Smooth muscle cell (in vitro differentiated cells): ENCODE results near the gene GPR37L1. TPM values are rescaled to one million over a fixed set of nuclear protein-coding genes. Genes with fewer than 3 reads are reported as not detected.

ENCODE experiments used
- DNase-seq: peaks from one replicate; lab custom pipeline; 2025; ENCODE audit not compliant: unreplicated experiment; lab: John Stamatoyannopoulos, UW
- H2AFZ ChIP-seq: fragments of 200-600 bp; sonication (generic); 2 replicates; pipeline ENCODE4 v1.6.0; 2016; ENCODE audit warnings: antibody characterized with exemption, low read depth, mild to moderate bottlenecking
- H3F3A ChIP-seq: fragments of 200-600 bp; sonication (generic); 2 replicates; pipeline ENCODE4 v1.6.0; 2017; ENCODE audit warnings: antibody characterized with exemption, low read depth
- H3K27ac ChIP-seq: fragments of 200-600 bp; sonication (generic); 2 replicates; pipeline ENCODE4 v1.5.1; 2016; ENCODE audit warnings: low read depth, mild to moderate bottlenecking
- H3K27me3 ChIP-seq: fragments of 200-600 bp; sonication (generic); 2 replicates; pipeline ENCODE4 v1.6.1; 2016; ENCODE audit warnings: low read depth, mild to moderate bottlenecking
- H3K36me3 ChIP-seq: fragments of 200-600 bp; sonication (generic); 2 replicates; pipeline ENCODE4 v1.5.1; 2016; ENCODE audit warnings: low read depth
- H3K4me1 ChIP-seq: fragments of 200-600 bp; sonication (generic); 2 replicates; pipeline ENCODE4 v1.5.1; 2016; ENCODE audit warnings: low read depth
- H3K4me2 ChIP-seq: fragments of 200-600 bp; sonication (generic); 2 replicates; pipeline ENCODE4 v1.6.0; 2016; ENCODE audit warnings: mild to moderate bottlenecking
- H3K4me3 ChIP-seq: fragments of 200-600 bp; sonication (generic); 2 replicates; pipeline ENCODE4 v1.5.1; 2016; ENCODE audit warnings: mild to moderate bottlenecking
- H3K79me2 ChIP-seq: fragments of 200-600 bp; sonication (generic); 2 replicates; pipeline ENCODE4 v1.6.0; 2016; ENCODE audit warnings: low read depth, mild to moderate bottlenecking
- H3K9ac ChIP-seq: fragments of 200-600 bp; sonication (generic); 2 replicates; pipeline ENCODE4 v1.6.0; 2016; ENCODE audit warnings: low read depth
- H3K9me3 ChIP-seq: fragments of 200-600 bp; sonication (generic); replicated peaks from 2 replicates; pipeline ENCODE4 v1.5.1; 2016; ENCODE audit warnings: low read depth
- H4K20me1 ChIP-seq: fragments of 200-600 bp; sonication (generic); 2 replicates; pipeline ENCODE4 v1.6.0; 2016; ENCODE audit warnings: low read depth
- CTCF ChIP-seq: fragments of 200-600 bp; sonication (generic); IDR thresholded peaks from 2 replicates; pipeline ENCODE4 v1.5.1; 2017; ENCODE audit warnings: borderline replicate concordance, mild to moderate bottlenecking, antibody characterized with exemption; ENCODE audit not compliant: insufficient read depth, poor library complexity, severe bottlenecking
- WGBS: methylation state at CpG from one replicate; pipeline ENCODE4 v1.1.7; 2016; ENCODE audit warnings: low lambda C conversion rate; 5-methylcytosine and 5-hydroxymethylcytosine counted together
- polyA plus RNA-seq: library from polyadenylated mRNA; unstranded; fragments of >200 nt; fragmentation: Nextera tagmentation; extraction: Ambion mirVana; gene quantifications from 2 replicates; pipeline ENCODE4 v1.2.1, GENCODE V29; 2016
- total RNA-seq: library from RNA; depleted of rRNA; stranded (reverse); fragments of >200 nt; gene quantifications from 2 replicates; pipeline ENCODE4 v1.2.3, GENCODE V29; 2014

GPR37L1 gene
- total and polyA plus RNA-seq, 2 experiments from 2014 or later, result not detected

GRCh38 chr1:202133496-202133895 lies 10.8 kb downstream of the GPR37L1 start:
- Histone ChIP-seq H3K9ac (no peak overlapping the region), H3K9me3 (no peaks in the 10 kb centered on the region), H3K79me2 (peaks cover 3% of the 10 kb centered on the region), H3F3A (peaks cover 4% of the 10 kb centered on the region), H3K4me2 (no peak overlapping the region), H3K27me3 (no peaks in the 10 kb centered on the region), H4K20me1 (peaks cover 45% of the 10 kb centered on the region), H3K4me3 (no peak overlapping the region), H3K4me1 (no peaks in the 10 kb centered on the region), H2AFZ (no peak overlapping the region), H3K27ac (no peak overlapping the region), H3K36me3 (no peaks in the 10 kb centered on the region)
- no peak for TF ChIP-seq CTCF
- 90% methylated on average over 8 of the region's 8 CpGs for whole genome bisulfite sequencing
- no peak for DNase-seq

GRCh38 chr1:202133989-202134388 lies 11.3 kb downstream of the GPR37L1 start:
- H3K27me3 ChIP-seq, result no peaks in the 10 kb centered on the region
- no peak overlapping the region for H3K9ac ChIP-seq
- H3K4me3 ChIP-seq, result no peak overlapping the region
- H3K79me2 ChIP-seq, result peaks cover 8% of the 10 kb centered on the region
- H4K20me1 ChIP-seq, result peaks cover 50% of the 10 kb centered on the region
- H3F3A ChIP-seq, result peaks cover 4% of the 10 kb centered on the region
- H3K4me1 ChIP-seq, result no peaks in the 10 kb centered on the region
- H3K4me2 ChIP-seq, result no peak overlapping the region
- 97% methylated on average over 5 of the region's 5 CpGs for WGBS
- no peaks in the 10 kb centered on the region for H3K9me3 ChIP-seq
- no peak for DNase-seq
- TF ChIP-seq CTCF, result no peak
- H3K36me3 ChIP-seq, result no peaks in the 10 kb centered on the region
- no peak overlapping the region for H2AFZ ChIP-seq
- no peak overlapping the region for H3K27ac ChIP-seq

GRCh38 chr1:202134645-202135172 lies 12.0 kb downstream of the GPR37L1 start:
- Histone ChIP-seq H4K20me1 (peaks cover 57% of the 10 kb centered on the region), H3K36me3 (no peaks in the 10 kb centered on the region), H3K4me2 (no peak overlapping the region), H3K27ac (no peak overlapping the region), H3K4me3 (no peak overlapping the region), H3K9ac (no peak overlapping the region), H3K9me3 (no peaks in the 10 kb centered on the region), H3K4me1 (no peaks in the 10 kb centered on the region), H3K27me3 (no peaks in the 10 kb centered on the region), H3K79me2 (peaks cover 15% of the 10 kb centered on the region), H2AFZ (no peak overlapping the region), H3F3A (peaks cover 4% of the 10 kb centered on the region)
- TF ChIP-seq CTCF, result no peak
- 98% methylated on average over 13 of the region's 13 CpGs for WGBS
- no peak for DNase-seq

- 42% methylated on average over 15 of the region's 15 CpGs for WGBS
- peak; percentile 79 for TF ChIP-seq CTCF
- Histone ChIP-seq H3K27ac (no peak overlapping the region), H3K4me1 (no peaks in the 10 kb centered on the region), H3K9ac (no peak overlapping the region), H3K4me2 (no peak overlapping the region), H4K20me1 (peaks cover 63% of the 10 kb centered on the region), H3K9me3 (no peaks in the 10 kb centered on the region), H3K79me2 (peaks cover 19% of the 10 kb centered on the region), H3K27me3 (no peaks in the 10 kb centered on the region), H2AFZ (no peak overlapping the region), H3F3A (peaks cover 4% of the 10 kb centered on the region), H3K36me3 (no peaks in the 10 kb centered on the region), H3K4me3 (no peak overlapping the region)
- DNase-seq, result no peak
These were observed 12.6 kb downstream of the GPR37L1 start for GRCh38 chr1:202135221-202135721.
